WTC11 (cell line): Measurements from ENCODE around the gene MFNG. TPM values are rescaled to one million over a fixed set of nuclear protein-coding genes. Genes with fewer than 3 reads are reported as not detected.

Experiments used
- ATAC-seq: fragments of 200-7000 bp; cut with Tn5 transposase; 2 replicates; pipeline ENCODE4 v1.10.0; 2021; ENCODE audit warnings: mild to moderate bottlenecking, moderate library complexity
- CTCF ChIA-PET: fragments of 300-600 bp; sonication (Branson Sonifier 250); formaldehyde crosslinking; loops from one replicate; lab custom pipeline; 2021; ENCODE audit warnings: antibody characterized with exemption; lab: Charles Lee
- POLR2A ChIA-PET: fragments of 350-600 bp; sonication (Branson Sonifier 250); formaldehyde crosslinking; loops from one replicate; lab custom pipeline; 2021; ENCODE audit warnings: antibody characterized with exemption; lab: Charles Lee
- DNase-seq: peaks from one replicate; pipeline ENCODE4 v3.0.0; 2021; ENCODE audit warnings: low spot score
- H3K27ac Mint-ChIP-seq: 2 replicates; pipeline ENCODE4 v1.8.0; 2021; ENCODE audit warnings: mixed read lengths
- H3K27me3 Mint-ChIP-seq: 2 replicates; pipeline ENCODE4 v1.8.0; 2021; ENCODE audit warnings: low read depth, mild to moderate bottlenecking, moderate library complexity, mixed read lengths
- H3K36me3 Mint-ChIP-seq: 2 replicates; pipeline ENCODE4 v1.8.0; 2021; ENCODE audit warnings: mixed read lengths
- H3K4me1 Mint-ChIP-seq: 2 replicates; pipeline ENCODE4 v1.8.0; 2022; ENCODE audit warnings: mixed read lengths
- H3K4me3 Mint-ChIP-seq: 2 replicates; pipeline ENCODE4 v1.8.0; 2021; ENCODE audit warnings: mild to moderate bottlenecking, moderate library complexity, mixed read lengths
- H3K9me3 Mint-ChIP-seq: 2 replicates; pipeline ENCODE4 v1.8.0; 2021; ENCODE audit warnings: mixed read lengths
- ATF6 ChIP-seq: sonication (generic); formaldehyde crosslinking; IDR thresholded peaks from 2 replicates; pipeline ENCODE4 v1.8.1; 2023; ENCODE audit warnings: mild to moderate bottlenecking, missing genetic modification reagents
- CREM ChIP-seq: sonication (generic); formaldehyde crosslinking; IDR thresholded peaks from 2 replicates; pipeline ENCODE4 v1.8.1; 2022; ENCODE audit warnings: mild to moderate bottlenecking, missing genetic modification reagents, moderate library complexity
- FOXK1 ChIP-seq: sonication (generic); formaldehyde crosslinking; IDR thresholded peaks from 2 replicates; pipeline ENCODE4 v1.8.0; 2022; ENCODE audit warnings: mild to moderate bottlenecking, moderate library complexity, missing genetic modification reagents
- FOXP4 ChIP-seq: sonication (generic); formaldehyde crosslinking; IDR thresholded peaks from 2 replicates; pipeline ENCODE4 v1.8.0; 2022; ENCODE audit warnings: mild to moderate bottlenecking, missing genetic modification reagents
- MLX ChIP-seq: sonication (generic); formaldehyde crosslinking; IDR thresholded peaks from 2 replicates; pipeline ENCODE4 v1.8.1; 2023; ENCODE audit warnings: mild to moderate bottlenecking, missing genetic modification reagents, moderate library complexity
- NFYB ChIP-seq: sonication (generic); formaldehyde crosslinking; conservative IDR thresholded peaks from 2 replicates; pipeline ENCODE4 v1.8.0; 2022; ENCODE audit warnings: low read depth, missing genetic modification reagents
- PREB ChIP-seq: sonication (generic); formaldehyde crosslinking; IDR thresholded peaks from 2 replicates; pipeline ENCODE4 v1.8.1; 2022; ENCODE audit warnings: mild to moderate bottlenecking, missing genetic modification reagents, moderate library complexity, borderline replicate concordance
- RELA ChIP-seq: sonication (generic); formaldehyde crosslinking; IDR thresholded peaks from 2 replicates; pipeline ENCODE4 v1.8.1; 2022; ENCODE audit warnings: missing genetic modification reagents, mild to moderate bottlenecking, borderline replicate concordance
- STAT6 ChIP-seq: sonication (generic); formaldehyde crosslinking; conservative IDR thresholded peaks from 2 replicates; pipeline ENCODE4 v1.8.1; 2023; ENCODE audit warnings: mild to moderate bottlenecking, low read depth, missing genetic modification reagents, moderate library complexity
- TEAD1 ChIP-seq: sonication (generic); formaldehyde crosslinking; IDR thresholded peaks from 2 replicates; pipeline ENCODE4 v1.8.0; 2022; ENCODE audit warnings: mild to moderate bottlenecking, missing genetic modification reagents
- USF1 ChIP-seq: sonication (generic); formaldehyde crosslinking; IDR thresholded peaks from 2 replicates; pipeline ENCODE4 v1.8.0; 2022; ENCODE audit warnings: mild to moderate bottlenecking, missing genetic modification reagents
- USF2 ChIP-seq: sonication (generic); formaldehyde crosslinking; IDR thresholded peaks from 2 replicates; pipeline ENCODE4 v1.8.1; 2023; ENCODE audit warnings: mild to moderate bottlenecking, missing genetic modification reagents, moderate library complexity
- ZNF512 ChIP-seq: sonication (generic); formaldehyde crosslinking; IDR thresholded peaks from 2 replicates; pipeline ENCODE4 v1.8.1; 2022; ENCODE audit warnings: missing genetic modification reagents, borderline replicate concordance
- total RNA-seq: library from RNA; stranded (reverse); gene quantifications from 3 replicates; pipeline ENCODE4 v1.2.3, GENCODE V29; 2021

MFNG gene
- total RNA-seq, 1 experiment from 2014 or later, result 3.2 TPM

GRCh38 chr22:37439347-37439746 lies 46.8 kb downstream of the MFNG start:
- no peaks in the 10 kb centered on the region for H3K4me1 Mint-ChIP-seq
- H3K4me3 Mint-ChIP-seq, result no peak overlapping the region
- TF ChIP-seq FOXP4 (CRISPR knock-in tag) (no peak), CREM (CRISPR knock-in tag) (no peak), PREB (CRISPR knock-in tag) (no peak), ATF6 (CRISPR knock-in tag) (no peak), MLX (no peak), FOXK1 (CRISPR knock-in tag) (no peak), TEAD1 (CRISPR knock-in tag) (no peak), STAT6 (CRISPR knock-in tag) (no peak)
- peaks cover 9% of the 10 kb centered on the region for H3K27me3 Mint-ChIP-seq
- ChIA-PET CTCF (interaction anchor here (1.2 to 2.9 kb wide), 3 partner anchors 11 to 123 kb away, joined by 3 to 10 read pairs (median 6); no protein-coding TSS in a partner anchor), POLR2A (interaction anchor here (0.7 kb wide), 1 partner anchor 387 kb away, joined by 3 read pairs; no protein-coding TSS in a partner anchor)
- H3K36me3 Mint-ChIP-seq, result peaks cover 6% of the 10 kb centered on the region
- peaks cover 30% of the 10 kb centered on the region for H3K9me3 Mint-ChIP-seq
- DNase-seq, result no peak
- H3K27ac Mint-ChIP-seq, result no peak overlapping the region
- no peak for ATAC-seq

- Mint-ChIP-seq H3K27ac (no peak overlapping the region), H3K27me3 (peaks cover 3% of the 10 kb centered on the region; the same call in 1 of the 2 replicates)
- CTCF ChIA-PET, result interaction anchor here (0.5 to 1.0 kb wide), 2 partner anchors 29 to 36 kb away, joined by 4 read pairs; no protein-coding TSS in a partner anchor
- ATAC-seq, result peak; percentile 79
- no peak for TF ChIP-seq RELA (CRISPR knock-in tag)
- TF ChIP-seq NFYB (CRISPR knock-in tag), result peak; percentile 61
- no peak for TF ChIP-seq ZNF512 (CRISPR knock-in tag)
- peak; percentile 51; the same call in 1 of the 2 replicates for TF ChIP-seq USF1 (CRISPR knock-in tag)
- TF ChIP-seq USF2 (CRISPR knock-in tag), result peak; percentile 81
- TF ChIP-seq, all 79 proteins: peak for 3
- Mint-ChIP-seq H3K36me3 (no peaks in the 10 kb centered on the region), H3K9me3 (peaks cover 15% of the 10 kb centered on the region), H3K4me3 (no peak overlapping the region), H3K4me1 (no peaks in the 10 kb centered on the region)
- DNase-seq, result no peak
- POLR2A ChIA-PET, result no interaction called here
These were observed 50.1 kb downstream of the MFNG start for GRCh38 chr22:37435970-37436603.
